GM21737 (cell line): ENCODE results near the gene HIVEP2.

Experiments used
- ATAC-seq: cut with Tn5 transposase; IDR thresholded peaks from one replicate; pipeline ENCODE4 v1.9.1; 2021; ENCODE audit warnings: mild to moderate bottlenecking, moderate library complexity; ENCODE audit not compliant: unreplicated experiment

HIVEP2 gene

DNA sequence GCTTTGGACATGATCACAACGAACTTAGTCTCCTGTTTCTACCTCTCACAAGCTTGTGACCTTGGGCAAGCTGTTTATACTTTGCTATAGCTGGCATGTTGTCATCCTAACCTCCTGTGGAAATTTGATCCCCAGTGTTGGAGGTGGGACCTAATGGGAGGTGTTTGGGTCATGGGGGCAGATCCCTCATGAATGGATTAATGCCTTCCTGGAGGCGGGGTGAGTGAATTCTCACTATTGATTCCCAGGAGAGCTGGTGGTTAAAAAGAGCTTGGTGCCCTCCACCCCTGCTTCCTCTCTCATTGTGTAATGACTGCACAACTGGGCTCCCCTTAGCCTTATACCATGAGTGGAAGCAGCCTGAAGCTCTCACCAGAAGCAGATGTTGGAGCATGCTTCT is 228.9 kb downstream of the HIVEP2 start:
- ATAC-seq: no peak

DNA sequence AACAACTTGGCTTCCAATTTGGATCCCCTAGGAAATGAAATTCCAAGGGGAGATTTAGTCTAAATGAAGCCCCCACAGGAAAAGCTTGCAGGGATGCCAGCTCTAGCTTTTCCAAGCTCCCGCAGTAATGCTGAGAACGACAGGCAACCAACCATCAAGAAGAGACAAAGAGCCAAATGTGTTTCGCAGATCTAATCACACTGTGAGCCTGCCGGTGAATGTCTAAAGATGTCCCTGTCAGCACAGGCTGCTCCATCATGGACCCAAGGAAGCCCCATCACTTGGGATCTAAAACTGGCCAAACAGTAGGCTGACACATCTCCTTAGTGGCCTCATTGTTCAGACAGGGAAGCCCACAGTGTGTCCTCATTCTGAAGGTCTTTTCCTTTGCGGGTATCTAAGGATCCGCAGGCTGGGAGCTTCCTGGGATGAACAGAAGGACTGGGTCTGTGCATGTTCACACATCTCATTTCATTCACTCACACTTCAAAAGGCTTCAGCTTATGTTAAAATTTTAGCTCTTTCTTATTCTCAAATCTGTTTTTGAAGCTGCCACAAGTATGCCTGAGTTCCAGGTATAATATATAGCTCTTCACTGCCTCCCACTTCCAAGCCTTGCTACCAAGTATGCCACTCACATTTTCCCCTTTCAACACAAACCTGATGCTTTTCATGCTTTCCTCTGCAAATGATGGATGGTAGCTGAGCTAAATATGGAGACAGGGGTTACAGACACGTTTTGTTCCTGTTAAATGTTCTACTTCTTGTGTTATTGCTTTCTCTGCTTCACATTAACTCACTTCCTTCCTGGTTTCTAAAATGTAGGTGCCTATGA is 229.8 kb downstream of the HIVEP2 start:
- ATAC-seq: no peak

DNA sequence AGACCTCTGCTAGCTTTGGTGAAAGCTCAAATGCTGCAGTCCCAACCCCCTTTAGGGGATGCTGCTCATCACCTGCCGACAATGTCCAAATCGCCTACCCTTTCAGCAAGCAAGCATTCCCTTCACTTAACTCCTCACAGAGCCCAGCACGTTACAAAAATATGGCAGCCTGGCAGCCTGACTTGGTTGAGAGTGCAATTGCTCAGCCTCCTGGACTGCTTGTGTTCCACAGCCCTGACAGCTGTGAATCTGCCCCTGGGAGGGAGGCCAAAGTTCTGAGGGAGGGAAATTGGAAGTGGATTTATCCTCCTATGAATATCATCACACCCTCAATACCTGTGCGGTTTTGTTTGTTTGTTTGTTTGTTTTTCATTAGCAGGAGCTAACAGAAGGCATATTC is 231.0 kb downstream of the HIVEP2 start:
- ATAC-seq: no peak

DNA sequence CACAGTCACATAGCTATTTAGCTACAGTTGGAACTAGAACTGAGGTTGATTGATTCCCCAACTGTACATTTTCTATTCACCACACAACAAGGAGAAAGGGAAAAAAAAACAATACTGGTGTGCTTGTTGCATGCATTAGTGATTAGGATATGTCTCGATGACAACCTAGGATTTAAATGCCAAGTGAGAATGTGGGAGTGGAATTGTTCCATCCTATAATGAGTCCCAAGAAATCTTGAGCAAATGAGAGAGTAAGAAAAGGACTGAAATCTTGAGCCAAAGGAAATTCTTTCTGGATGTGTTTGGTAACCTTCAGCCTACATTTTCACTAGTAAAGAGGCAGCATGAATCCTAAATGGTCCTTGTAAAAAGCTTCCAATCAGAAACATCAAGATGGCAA is 232.7 kb downstream of the HIVEP2 start:
- ATAC-seq: no peak

- no peak for ATAC-seq
These were observed 236.3 kb downstream of the HIVEP2 start for GRCh38 chr6:142708651-142709050.

- no peak for ATAC-seq
These were observed 237.7 kb downstream of the HIVEP2 start for GRCh38 chr6:142707255-142707654.

GRCh38 chr6:142706210-142706609 is 238.8 kb downstream of the HIVEP2 start:
- ATAC-seq: no peak

DNA sequence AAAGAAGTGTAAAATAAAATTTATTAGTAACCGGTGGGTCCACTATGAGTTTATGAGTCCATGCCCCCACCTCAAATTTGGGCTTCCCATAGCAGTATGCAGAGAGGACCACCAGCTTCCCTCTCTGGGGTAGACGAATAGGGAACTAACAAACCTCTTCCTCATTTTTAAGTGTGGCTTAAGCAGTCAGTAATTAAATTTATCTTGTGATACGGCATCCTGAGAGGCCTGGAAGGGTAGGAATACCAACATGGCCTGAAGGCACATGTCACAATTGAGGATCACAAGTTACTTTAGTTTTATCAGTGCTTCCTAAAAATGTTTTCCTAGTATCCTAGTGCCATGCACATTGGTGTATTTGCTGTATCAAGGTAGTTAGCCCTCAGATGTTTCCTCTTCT is 239.9 kb downstream of the HIVEP2 start:
- ATAC-seq: no peak

- no peak for ATAC-seq
These were observed 242.2 kb downstream of the HIVEP2 start for GRCh38 chr6:142702501-142703460.
